Measurements from ENCODE around the gene ANK3.

DNA sequence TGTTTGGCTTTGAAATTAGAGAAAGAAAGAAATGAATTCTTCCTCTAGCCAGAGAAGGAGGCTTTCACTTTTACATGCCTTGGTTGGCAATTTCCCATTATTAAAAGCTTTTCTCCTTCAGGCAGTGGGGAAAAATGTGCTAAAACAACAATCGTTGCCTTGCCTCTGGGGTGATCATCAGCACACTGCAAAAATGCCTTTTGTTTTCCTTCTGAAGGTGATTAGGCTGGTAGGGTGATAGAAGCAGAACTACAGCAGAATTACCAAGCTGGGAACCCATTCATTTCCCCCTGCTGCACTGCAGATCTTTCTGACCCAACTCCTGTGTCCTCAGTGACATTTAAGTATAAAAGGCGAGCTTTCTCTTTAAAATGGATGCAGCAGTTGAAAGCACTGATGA, 22.2 kb downstream of the ANK3 start:
- TF ChIP-seq, protein P1, sequence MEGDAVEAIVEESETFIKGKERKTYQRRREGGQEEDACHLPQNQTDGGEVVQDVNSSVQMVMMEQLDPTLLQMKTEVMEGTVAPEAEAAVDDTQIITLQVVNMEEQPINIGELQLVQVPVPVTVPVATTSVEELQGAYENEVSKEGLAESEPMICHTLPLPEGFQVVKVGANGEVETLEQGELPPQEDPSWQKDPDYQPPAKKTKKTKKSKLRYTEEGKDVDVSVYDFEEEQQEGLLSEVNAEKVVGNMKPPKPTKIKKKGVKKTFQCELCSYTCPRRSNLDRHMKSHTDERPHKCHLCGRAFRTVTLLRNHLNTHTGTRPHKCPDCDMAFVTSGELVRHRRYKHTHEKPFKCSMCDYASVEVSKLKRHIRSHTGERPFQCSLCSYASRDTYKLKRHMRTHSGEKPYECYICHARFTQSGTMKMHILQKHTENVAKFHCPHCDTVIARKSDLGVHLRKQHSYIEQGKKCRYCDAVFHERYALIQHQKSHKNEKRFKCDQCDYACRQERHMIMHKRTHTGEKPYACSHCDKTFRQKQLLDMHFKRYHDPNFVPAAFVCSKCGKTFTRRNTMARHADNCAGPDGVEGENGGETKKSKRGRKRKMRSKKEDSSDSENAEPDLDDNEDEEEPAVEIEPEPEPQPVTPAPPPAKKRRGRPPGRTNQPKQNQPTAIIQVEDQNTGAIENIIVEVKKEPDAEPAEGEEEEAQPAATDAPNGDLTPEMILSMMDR (IDR thresholded peaks at IDR 0.05) = no peak
- TF ChIP-seq POLR2A (IDR thresholded peaks at IDR 0.05) = no peak

All from testis (tissue), 2 donors.